ENCODE data around the gene NKX3-2.

DNA sequence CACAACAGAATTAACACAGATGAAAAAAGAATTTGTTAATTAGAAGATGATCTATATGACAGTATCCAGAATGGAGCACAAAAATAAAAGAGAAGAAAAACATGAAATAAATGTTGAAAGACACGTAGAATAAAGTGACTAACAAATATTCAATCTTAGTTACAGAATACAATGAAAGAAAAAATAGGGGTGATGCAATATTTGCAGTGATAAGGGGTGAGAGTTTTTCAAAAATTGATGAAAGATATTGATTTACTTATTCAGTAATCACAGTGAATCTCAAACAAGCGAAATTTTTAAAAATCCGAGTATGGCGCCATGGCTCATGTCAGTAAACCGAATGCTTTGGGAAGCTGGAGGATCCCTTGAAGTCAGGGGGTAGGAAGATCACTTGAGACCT is 39.9 kb downstream of the NKX3-2 start:
- TF ChIP-seq CTCF (conservative IDR thresholded peaks at IDR 0.05; ENCODE audit: low read length), result no peak
- no peak for TF ChIP-seq EZH2phosphoT487 (IDR thresholded peaks at IDR 0.05; ENCODE audit: borderline replicate concordance)
